Cardiac muscle cell (in vitro differentiated cells and primary cell): ENCODE measurements around the gene PBRM1. TPM values are rescaled to one million over a fixed set of nuclear protein-coding genes. Genes with fewer than 3 reads are reported as not detected.
A peak's percentile ranks its signal among the peaks of the same experiment; 100 is the strongest.

Source experiments
- DNase-seq, 2 donors: peaks; one replicate each; pipeline versions ENCODE4 v3.0.0 to v3.0.0-alpha.2; 2010 to 2017; ENCODE audit warnings: low read depth in 1 of 2, low spot score in 1 of 2
- H3K27ac ChIP-seq: fragments of 200-600 bp; sonication (generic); 2 replicates; pipeline ENCODE4 v1.5.1; 2016
- H3K27me3 ChIP-seq: fragments of 200-600 bp; sonication (generic); 2 replicates; pipeline ENCODE4 v1.6.0; 2016; ENCODE audit warnings: control low read depth
- H3K36me3 ChIP-seq: fragments of 200-600 bp; sonication (generic); 2 replicates; pipeline ENCODE4 v1.5.1; 2016; ENCODE audit warnings: control low read depth
- H3K4me1 ChIP-seq: fragments of 200-600 bp; sonication (generic); 2 replicates; pipeline ENCODE4 v1.8.1; 2017; ENCODE audit warnings: low read depth, mild to moderate bottlenecking, mixed run types
- H3K4me3 ChIP-seq: fragments of 200-600 bp; sonication (generic); 2 replicates; pipeline ENCODE4 v1.5.1; 2016; ENCODE audit warnings: mild to moderate bottlenecking
- H3K9me3 ChIP-seq: fragments of 200-600 bp; sonication (generic); 2 replicates; pipeline ENCODE4 v1.5.1; 2017; ENCODE audit warnings: low read depth, mild to moderate bottlenecking, control low read depth
- CTCF ChIP-seq: IDR thresholded peaks from 2 replicates; pipeline ENCODE4 v1.5.1; 2012; ENCODE audit warnings: low read depth, mild to moderate bottlenecking, low read length
- polyA plus RNA-seq: library from polyadenylated mRNA; unstranded; fragments of >200 nt; fragmentation: Nextera tagmentation; extraction: Ambion mirVana; gene quantifications from 2 replicates; pipeline ENCODE4 v1.2.1, GENCODE V29; 2016
- total RNA-seq: library from RNA; depleted of rRNA; stranded (reverse); fragments of >200 nt; gene quantifications from 2 replicates; pipeline ENCODE4 v1.2.3, GENCODE V29; 2016

The PBRM1 gene
- total and polyA plus RNA-seq, 2 experiments from 2014 or later = 64.0 to 76.2 TPM

GRCh38 chr3:52536369-52537164 lies 149.1 kb downstream of the PBRM1 start, which contains the start of gene UQCC5:
Gene UQCC5, plus strand, starts transcription at chr3:52536605. Its CDS starts 151 bp downstream, at chr3:52536756.
- peak; percentile 7 for TF ChIP-seq CTCF
- H3K27me3 ChIP-seq = no peaks in the 10 kb centered on the region
- no peaks in the 10 kb centered on the region for H3K9me3 ChIP-seq
- peak within 1 kb of the TSS; percentile 96 for H3K27ac ChIP-seq
- H3K36me3 ChIP-seq = peaks cover 4% of the 10 kb centered on the region
- DNase-seq = peak; percentile 99
- H3K4me1 ChIP-seq = peaks cover 26% of the 10 kb centered on the region
- H3K4me3 ChIP-seq = peak within 1 kb of the TSS; percentile 68

- Histone ChIP-seq H3K36me3 (no peaks in the 10 kb centered on the region), H3K27ac (no peak overlapping the region), H3K27me3 (no peaks in the 10 kb centered on the region), H3K9me3 (no peaks in the 10 kb centered on the region), H3K4me3 (no peak overlapping the region), H3K4me1 (peaks cover 26% of the 10 kb centered on the region)
- TF ChIP-seq CTCF = no peak
- no peak for DNase-seq
These were observed 149.7 kb downstream of the PBRM1 start for GRCh38 chr3:52536112-52536368.

- Histone ChIP-seq H3K36me3 (no peaks in the 10 kb centered on the region), H3K9me3 (no peaks in the 10 kb centered on the region), H3K27me3 (no peaks in the 10 kb centered on the region), H3K27ac (no peak overlapping the region), H3K4me3 (no peak overlapping the region), H3K4me1 (peaks cover 26% of the 10 kb centered on the region)
- no peak for DNase-seq
- TF ChIP-seq CTCF = no peak
These were observed 150.2 kb downstream of the PBRM1 start for GRCh38 chr3:52535411-52536111.

GRCh38 chr3:52534281-52535183 lies 151.2 kb downstream of the PBRM1 start:
- no peak for TF ChIP-seq CTCF
- Histone ChIP-seq H3K4me1 (peaks cover 26% of the 10 kb centered on the region), H3K27ac (peak overlapping the region; percentile 69), H3K36me3 (no peaks in the 10 kb centered on the region), H3K27me3 (no peaks in the 10 kb centered on the region), H3K9me3 (no peaks in the 10 kb centered on the region), H3K4me3 (peak overlapping the region; percentile 41)
- peak in 1 of 2 donors; percentile 41 for DNase-seq

GRCh38 chr3:52533623-52534280 lies 152.0 kb downstream of the PBRM1 start, which contains the start of gene NT5DC2:
Gene NT5DC2, minus strand, starts transcription at chr3:52533857. Its CDS starts 120 bp downstream, at chr3:52533737.
- H3K9me3 ChIP-seq = no peaks in the 10 kb centered on the region
- no peak for TF ChIP-seq CTCF
- H3K36me3 ChIP-seq = peaks cover 3% of the 10 kb centered on the region
- peaks cover 25% of the 10 kb centered on the region for H3K4me1 ChIP-seq
- peak within 1 kb of the TSS; percentile 84 for H3K4me3 ChIP-seq
- no peaks in the 10 kb centered on the region for H3K27me3 ChIP-seq
- DNase-seq = peak; percentile 83 to 90
- peak within 1 kb of the TSS; percentile 69 for H3K27ac ChIP-seq
